Heart left ventricle (tissue), 16 donors: ENCODE data around the gene CIAO2A. TPM values are rescaled to one million over a fixed set of nuclear protein-coding genes. Genes with fewer than 3 reads are reported as not detected.

Experiments used
- ATAC-seq, 4 donors: fragments of 200-7000 bp; cut with Tn5 transposase; one replicate each; pipeline ENCODE4 v1.9.1; 2020 to 2022; ENCODE audit warnings: moderate library complexity in 4 of 4, mild to moderate bottlenecking in 3 of 4, moderate number of reproducible peaks in 1 of 4
- DNase-seq, 5 donors: peaks; one replicate each; pipeline ENCODE4 v3.0.0-alpha.2; 2020
- H3K27ac ChIP-seq, 12 donors: fragments of 200-600 bp; sonication (generic) in 4 of 12; one replicate each; pipeline versions ENCODE4 v1.5.0 to v1.8.0; 2016 to 2022; ENCODE audit warnings: mild to moderate bottlenecking in 2 of 12
- H3K27me3 ChIP-seq, 9 donors: fragments of 200-600 bp; sonication (generic) in 2 of 9; one replicate each; pipeline versions ENCODE4 v1.5.1 to v1.8.0; 2016 to 2022; ENCODE audit warnings: mild to moderate bottlenecking in 3 of 9
- H3K36me3 ChIP-seq, 9 donors: fragments of 200-600 bp; sonication (generic) in 2 of 9; one replicate each; pipeline versions ENCODE4 v1.5.0 to v1.8.0; 2018 to 2022; ENCODE audit warnings: mild to moderate bottlenecking in 2 of 9
- H3K4me1 ChIP-seq, 12 donors: fragments of 200-600 bp; sonication (generic) in 4 of 12; one replicate each; pipeline versions ENCODE4 v1.5.0 to v1.8.0; 2016 to 2022; ENCODE audit warnings: mild to moderate bottlenecking in 3 of 12
- H3K4me3 ChIP-seq, 12 donors: fragments of 200-600 bp; sonication (generic) in 4 of 12; one replicate each; pipeline versions ENCODE4 v1.5.0 to v1.8.0; 2017 to 2022; ENCODE audit warnings: mild to moderate bottlenecking in 9 of 12, moderate library complexity in 4 of 12
- H3K9me3 ChIP-seq, 12 donors: fragments of 200-600 bp; sonication (generic) in 4 of 12; one replicate each; pipeline versions ENCODE4 v1.5.0 to v1.8.0; 2016 to 2022; ENCODE audit warnings: mild to moderate bottlenecking in 1 of 12
- CTCF ChIP-seq, 12 donors: fragments of 200-600 bp; sonication (generic) in 4 of 12; IDR thresholded peaks; one replicate each; pipeline versions ENCODE4 v1.5.0 to v1.8.0; 2018 to 2022; ENCODE audit warnings: antibody characterized with exemption in 12 of 12, mild to moderate bottlenecking in 5 of 12
- POLR2A ChIP-seq, 2 donors: fragments of 450-650 bp; IDR thresholded peaks; one replicate each; pipeline ENCODE4 v1.6.1; 2017; ENCODE audit warnings: antibody characterized with exemption in 2 of 2, mild to moderate bottlenecking in 2 of 2, moderate library complexity in 2 of 2
- WGBS, 4 donors: extraction: QIAGEN DNeasy Blood & Tissue Kit in 2 of 4; methylation state at CpG; one replicate each; pipeline versions ENCODE4 v1.1.5 to v1.1.7; 2013 to 2018; 5-methylcytosine and 5-hydroxymethylcytosine counted together
- intact Hi-C, 10 donors: fragments of 100-400 bp; cut with DNase I; formaldehyde crosslinking; loops; one replicate each; pipeline versions ENCODE4 v1.11.1 to v1.14.2; 2022
- polyA plus RNA-seq, 2 donors: library from polyadenylated mRNA; stranded (reverse); fragments of 200-250 nt; gene quantifications; one replicate each; pipeline ENCODE4 v1.2.3, GENCODE V29; 2013
- total RNA-seq, 9 donors: library from RNA; depleted of rRNA in 2 of 9; stranded (reverse); fragments of >200 nt in 2 of 9; fragmentation: NEBNext Ultra II Directional in 3 of 9; extraction: Animal tissue kit (Norgen Biotek cat#: 25700) in 3 of 9; gene quantifications; one replicate each; pipeline versions ENCODE4 v1.1.0 to v1.2.4, GENCODE V29; 2016 to 2023
- donor health status: ischemic (EF 13 %, LVEDD 7.1; RV severe dilation, severe dysfunction).
- donor health status: healthy with polysubstance abuse.
- donor health status: DM: no; HTN: yes; CAD: no.
- donor health status: DM: no; HTN: no; CAD: no.
- donor health status: ischemic (EF 25% LVEDD 6.9; RV normal size, moderate dysfunction).
- donor health status: ischemic (EF 25% LVEDD 5.7; RV mildly dilated, moderate dysfunction).
- donor health status: healthy.
- donor health status: DM: yes; HTN: yes; CAD: no.
- donor health status: ischemic (EF 35%, LVEDD 5.7; RV mildly dilated, moderate dysfunction).
- donor health status: nonischemic (EF 11% LVEDD 7.7; RV severe dilation, severe dysfunction).
- donor health status: DM: yes; HTN: yes; CAD: no.
- donor health status: PGD.
- donor health status: ischemic (EF 29% LVEDD 5.4; RV normal size, mild dysfunction).
- donor health status: nonischemic (EF 23%, LVEDD 6.1; RV moderate dilation, normal function).

CIAO2A gene
- total and polyA plus RNA-seq, 11 donors: 41.6 to 114 (median 56.5) TPM

DNA sequence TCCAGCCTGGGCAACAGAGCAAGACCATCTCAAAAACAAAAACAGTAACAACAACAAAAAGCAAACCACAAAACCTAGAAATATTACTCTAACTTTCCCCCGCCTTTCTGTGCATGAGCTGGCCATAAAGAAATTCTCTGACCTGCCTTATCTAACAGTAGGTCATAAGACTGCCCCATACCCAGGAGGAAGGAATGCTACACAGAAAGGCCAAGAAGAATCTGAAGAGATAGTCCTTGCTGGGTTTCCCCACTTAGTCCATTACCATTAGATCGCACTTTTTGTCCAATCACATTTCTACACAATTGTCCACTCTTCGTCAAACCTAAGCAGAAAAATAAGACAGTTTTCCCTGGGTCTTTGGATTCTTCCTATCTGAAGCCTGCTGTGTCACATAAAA, 23.5 kb downstream of the CIAO2A start:
- Histone ChIP-seq H3K27me3 (no peaks in the 10 kb centered on the region), H3K9me3 (no peaks in the 10 kb centered on the region), H3K27ac (peak overlapping the region in 1 of 12 donors; percentile 84), H3K4me1 (peaks cover 3 to 51% (median 18%) of the 10 kb centered on the region in 12 donors), H3K36me3 (peaks cover 0 to 38% (median 25%) of the 10 kb centered on the region in 9 donors), H3K4me3 (no peak overlapping the region)
- DNase-seq (no peak), ATAC-seq (no peak)
- intact Hi-C loops: loop anchor here in 1 of 10 donors (10.0 kb wide), 1 partner anchor 445 kb away; no protein-coding TSS in a partner anchor
- no peak for TF ChIP-seq POLR2A (IDR thresholded peaks at IDR 0.05)
- no peak for TF ChIP-seq CTCF (IDR thresholded peaks at IDR 0.05)
- 85 to 98% (median 96%) methylated on average over 3 of the region's 3 CpGs for WGBS, 4 donors

- H3K36me3 ChIP-seq: peaks cover 0 to 18% (median 9%) of the 10 kb centered on the region in 9 donors
- H3K4me1 ChIP-seq: peaks cover 3 to 51% (median 18%) of the 10 kb centered on the region in 12 donors
- H3K27me3 ChIP-seq: no peaks in the 10 kb centered on the region
- WGBS, 4 donors: 60 to 68% (median 66%) methylated on average over 4 of the region's 4 CpGs
- no peak for ATAC-seq
- no peak overlapping the region for H3K27ac ChIP-seq
- H3K9me3 ChIP-seq: no peaks in the 10 kb centered on the region
- H3K4me3 ChIP-seq: no peak overlapping the region
- intact Hi-C loops: loop anchor here in 7 of 10 donors (2.0 to 10.0 kb wide), 6 partner anchors 313 to 583 kb away; no protein-coding TSS in a partner anchor
- DNase-seq: no peak
- no peak for TF ChIP-seq POLR2A (IDR thresholded peaks at IDR 0.05)
- no peak for TF ChIP-seq CTCF (IDR thresholded peaks at IDR 0.05)
Observed at GRCh38 chr15:64068133-64068532, 25.5 kb downstream of the CIAO2A start.

GRCh38 chr15:64067564-64068030, 26.0 kb downstream of the CIAO2A start:
- Histone ChIP-seq H3K36me3 (peaks cover 0 to 13% (median 9%) of the 10 kb centered on the region in 9 donors), H3K9me3 (no peaks in the 10 kb centered on the region), H3K4me3 (no peak overlapping the region), H3K27me3 (no peaks in the 10 kb centered on the region), H3K4me1 (peaks cover 3 to 51% (median 18%) of the 10 kb centered on the region in 12 donors), H3K27ac (no peak overlapping the region)
- ATAC-seq (peak; percentile 60 to 79 (median 77)), DNase-seq (peak in 4 of 5 donors; percentile 51 to 60 (median 54))
- 19 to 27% (median 25%) methylated on average over 11 of the region's 11 CpGs for WGBS, 4 donors
- TF ChIP-seq CTCF (IDR thresholded peaks at IDR 0.05) (peak; percentile 71 to 88 (median 83)), POLR2A (IDR thresholded peaks at IDR 0.05) (no peak)
- intact Hi-C loops: loop anchor here in 9 of 10 donors (1.0 to 10.0 kb wide), 7 partner anchors 313 to 583 kb away; no protein-coding TSS in a partner anchor

- Histone ChIP-seq H3K9me3 (no peaks in the 10 kb centered on the region), H3K4me1 (peaks cover 0 to 42% (median 13%) of the 10 kb centered on the region in 12 donors), H3K4me3 (no peak overlapping the region), H3K27me3 (no peaks in the 10 kb centered on the region), H3K27ac (no peak overlapping the region), H3K36me3 (peaks cover 0 to 2% (median 0%) of the 10 kb centered on the region in 9 donors)
- TF ChIP-seq POLR2A (IDR thresholded peaks at IDR 0.05) (no peak), CTCF (IDR thresholded peaks at IDR 0.05) (no peak)
- intact Hi-C loops: loop anchor here in 8 of 10 donors (1.0 to 10.0 kb wide), 6 partner anchors 314 to 582 kb away; no protein-coding TSS in a partner anchor
- 67 to 88% (median 85%) methylated on average over 1 of the region's 1 CpG for WGBS, 4 donors
- ATAC-seq (no peak), DNase-seq (no peak)
Observed at GRCh38 chr15:64066451-64066850, 27.2 kb downstream of the CIAO2A start.
